ENCODE results near the gene PLCB1. TPM values are rescaled to one million over a fixed set of nuclear protein-coding genes. Genes with fewer than 3 reads are reported as not detected.

The PLCB1 gene
- total RNA-seq, 1 experiment from 2014 or later: 6.0 TPM

- peaks cover 6% of the 10 kb centered on the region for H3K9me3 Mint-ChIP-seq (ENCODE audit: low read depth, unreplicated experiment)
- H3K36me3 Mint-ChIP-seq (ENCODE audit: insufficient read depth, unreplicated experiment): no peaks in the 10 kb centered on the region
- no peak overlapping the region for H3K4me3 Mint-ChIP-seq (ENCODE audit: low read depth, unreplicated experiment)
- no peak for TF ChIP-seq CTCF (IDR thresholded peaks at IDR 0.05; ENCODE audit: unreplicated experiment)
- intact Hi-C loops (cut with micrococcal nuclease; ENCODE audit: unreplicated experiment): no loop called here
- H3K4me1 Mint-ChIP-seq (ENCODE audit: low read depth, unreplicated experiment): peaks cover 30% of the 10 kb centered on the region
- DNase-seq: no peak
- CTCF ChIA-PET: no interaction called here
- H3K27me3 Mint-ChIP-seq (ENCODE audit: unreplicated experiment): no peaks in the 10 kb centered on the region
- no peak overlapping the region for H3K27ac Mint-ChIP-seq (ENCODE audit: unreplicated experiment)
- no TSS peak for BruUV-seq (replicated peaks)
Observed at GRCh38 chr20:8152183-8152582, 20.1 kb downstream of the PLCB1 start.

GRCh38 chr20:8152847-8153246, 20.8 kb downstream of the PLCB1 start:
- Mint-ChIP-seq H3K4me1 (ENCODE audit: low read depth, unreplicated experiment) (peaks cover 30% of the 10 kb centered on the region), H3K27ac (ENCODE audit: unreplicated experiment) (no peak overlapping the region), H3K4me3 (ENCODE audit: low read depth, unreplicated experiment) (no peak overlapping the region), H3K36me3 (ENCODE audit: insufficient read depth, unreplicated experiment) (no peaks in the 10 kb centered on the region), H3K9me3 (ENCODE audit: low read depth, unreplicated experiment) (peaks cover 6% of the 10 kb centered on the region), H3K27me3 (ENCODE audit: unreplicated experiment) (no peaks in the 10 kb centered on the region)
- BruUV-seq (replicated peaks): no TSS peak
- no peak for DNase-seq
- intact Hi-C loops (cut with micrococcal nuclease; ENCODE audit: unreplicated experiment): no loop called here
- no peak for TF ChIP-seq CTCF (IDR thresholded peaks at IDR 0.05; ENCODE audit: unreplicated experiment)
- CTCF ChIA-PET: no interaction called here

- Mint-ChIP-seq H3K4me3 (ENCODE audit: low read depth, unreplicated experiment) (no peak overlapping the region), H3K27me3 (ENCODE audit: unreplicated experiment) (no peaks in the 10 kb centered on the region), H3K36me3 (ENCODE audit: insufficient read depth, unreplicated experiment) (no peaks in the 10 kb centered on the region), H3K4me1 (ENCODE audit: low read depth, unreplicated experiment) (peaks cover 30% of the 10 kb centered on the region), H3K27ac (ENCODE audit: unreplicated experiment) (no peak overlapping the region), H3K9me3 (ENCODE audit: low read depth, unreplicated experiment) (peaks cover 6% of the 10 kb centered on the region)
- intact Hi-C loops (cut with micrococcal nuclease; ENCODE audit: unreplicated experiment): no loop called here
- no peak for TF ChIP-seq CTCF (IDR thresholded peaks at IDR 0.05; ENCODE audit: unreplicated experiment)
- DNase-seq: no peak
- no TSS peak for BruUV-seq (replicated peaks)
- CTCF ChIA-PET: no interaction called here
Observed at GRCh38 chr20:8153281-8153908, 21.3 kb downstream of the PLCB1 start.

GRCh38 chr20:8154638-8155037, 22.6 kb downstream of the PLCB1 start:
- Mint-ChIP-seq H3K4me1 (ENCODE audit: low read depth, unreplicated experiment) (peaks cover 30% of the 10 kb centered on the region), H3K9me3 (ENCODE audit: low read depth, unreplicated experiment) (peaks cover 6% of the 10 kb centered on the region)
- CTCF ChIA-PET: no interaction called here

More at GRCh38 chr20:8154638-8155037, 22.6 kb downstream of the PLCB1 start:
- H3K4me3 Mint-ChIP-seq (ENCODE audit: low read depth, unreplicated experiment): no peak overlapping the region
- H3K27me3 Mint-ChIP-seq (ENCODE audit: unreplicated experiment): no peaks in the 10 kb centered on the region
- no peak for TF ChIP-seq CTCF (IDR thresholded peaks at IDR 0.05; ENCODE audit: unreplicated experiment)
- no TSS peak for BruUV-seq (replicated peaks)
- DNase-seq: no peak
- peak overlapping the region; percentile 78 for H3K27ac Mint-ChIP-seq (ENCODE audit: unreplicated experiment)
- no peaks in the 10 kb centered on the region for H3K36me3 Mint-ChIP-seq (ENCODE audit: insufficient read depth, unreplicated experiment)
- intact Hi-C loops (cut with micrococcal nuclease; ENCODE audit: unreplicated experiment): no loop called here

All from Calu3 (cell line).